ENCODE measurements around the gene TMEM271. TPM values are rescaled to one million over a fixed set of nuclear protein-coding genes. Genes with fewer than 3 reads are reported as not detected.

The TMEM271 gene
- polyA plus RNA-seq, 1 donor from 2014 or later, result 16.0 TPM

GRCh38 chr4:613126-613525 is 37.0 kb upstream of the TMEM271 start:
- H3F3A ChIP-seq (ENCODE audit: insufficient read depth, low read length, poor library complexity, severe bottlenecking), result no peaks in the 10 kb centered on the region
- no peaks in the 10 kb centered on the region for H3K9me2 ChIP-seq (ENCODE audit: insufficient read depth, low read length)
- H3K27me3 ChIP-seq (ENCODE audit: insufficient read depth, low read depth, low read length), result no peaks in the 10 kb centered on the region
- no peak overlapping the region for H3K4me3 ChIP-seq (ENCODE audit: low read length)
- no peak overlapping the region for H3K9ac ChIP-seq (ENCODE audit: low read length)
- H3K79me2 ChIP-seq (replicated peaks; ENCODE audit: insufficient read depth, low read length), result no peaks in the 10 kb centered on the region
- H3K27ac ChIP-seq (ENCODE audit: low read length), result no peak overlapping the region
- peaks cover 5% of the 10 kb centered on the region for H3K9me3 ChIP-seq (ENCODE audit: low read length)
- H3K4me2 ChIP-seq (ENCODE audit: low read length), result no peak overlapping the region
- no peak for TF ChIP-seq TAF1 (IDR thresholded peaks at IDR 0.05; ENCODE audit: low read depth)
- TF ChIP-seq EP300 (conservative IDR thresholded peaks at IDR 0.05; ENCODE audit: poor library complexity, severe bottlenecking), result no peak
- TF ChIP-seq SMC3 (conservative IDR thresholded peaks at IDR 0.05; ENCODE audit: poor library complexity), result no peak
- TF ChIP-seq MXI1 (conservative IDR thresholded peaks at IDR 0.05; ENCODE audit: poor library complexity, severe bottlenecking), result no peak
- TF ChIP-seq POLR2AphosphoS5 (IDR thresholded peaks at IDR 0.05), result no peak
- no peak for TF ChIP-seq EZH2 (IDR thresholded peaks at IDR 0.05; ENCODE audit: borderline replicate concordance, insufficient read depth, low read length, poor library complexity, severe bottlenecking)
- TF ChIP-seq REST (IDR thresholded peaks at IDR 0.05; ENCODE audit: borderline replicate concordance), result no peak
- no peaks in the 10 kb centered on the region for H3K36me3 ChIP-seq (ENCODE audit: insufficient read depth, low read length)
- no peak overlapping the region for H2AFZ ChIP-seq (ENCODE audit: low read depth, low read length)
- no peaks in the 10 kb centered on the region for H4K20me1 ChIP-seq (ENCODE audit: insufficient read depth)

- no peaks in the 10 kb centered on the region for H3K79me2 ChIP-seq (replicated peaks; ENCODE audit: insufficient read depth, low read length)
- no peak overlapping the region for H3K27ac ChIP-seq (ENCODE audit: low read length)
- H4K20me1 ChIP-seq (ENCODE audit: insufficient read depth), result no peaks in the 10 kb centered on the region
- no peaks in the 10 kb centered on the region for H3K36me3 ChIP-seq (ENCODE audit: insufficient read depth, low read length)
- no peak for TF ChIP-seq RAD21 (conservative IDR thresholded peaks at IDR 0.05)
- no peak for TF ChIP-seq SMC3 (conservative IDR thresholded peaks at IDR 0.05; ENCODE audit: poor library complexity)
- no peaks in the 10 kb centered on the region for H3K9me2 ChIP-seq (ENCODE audit: insufficient read depth, low read length)
- H2AFZ ChIP-seq (ENCODE audit: low read depth, low read length), result no peak overlapping the region
- no peak overlapping the region for H3K4me3 ChIP-seq (ENCODE audit: low read length)
- no peaks in the 10 kb centered on the region for H3K27me3 ChIP-seq (ENCODE audit: insufficient read depth, low read depth, low read length)
- H3K4me2 ChIP-seq (ENCODE audit: low read length), result no peak overlapping the region
- H3F3A ChIP-seq (ENCODE audit: insufficient read depth, low read length, poor library complexity, severe bottlenecking), result no peaks in the 10 kb centered on the region
- no peak overlapping the region for H3K9ac ChIP-seq (ENCODE audit: low read length)
- H3K9me3 ChIP-seq (ENCODE audit: low read length), result peaks cover 5% of the 10 kb centered on the region
Observed at GRCh38 chr4:612749-613125, 36.6 kb upstream of the TMEM271 start.

DNA sequence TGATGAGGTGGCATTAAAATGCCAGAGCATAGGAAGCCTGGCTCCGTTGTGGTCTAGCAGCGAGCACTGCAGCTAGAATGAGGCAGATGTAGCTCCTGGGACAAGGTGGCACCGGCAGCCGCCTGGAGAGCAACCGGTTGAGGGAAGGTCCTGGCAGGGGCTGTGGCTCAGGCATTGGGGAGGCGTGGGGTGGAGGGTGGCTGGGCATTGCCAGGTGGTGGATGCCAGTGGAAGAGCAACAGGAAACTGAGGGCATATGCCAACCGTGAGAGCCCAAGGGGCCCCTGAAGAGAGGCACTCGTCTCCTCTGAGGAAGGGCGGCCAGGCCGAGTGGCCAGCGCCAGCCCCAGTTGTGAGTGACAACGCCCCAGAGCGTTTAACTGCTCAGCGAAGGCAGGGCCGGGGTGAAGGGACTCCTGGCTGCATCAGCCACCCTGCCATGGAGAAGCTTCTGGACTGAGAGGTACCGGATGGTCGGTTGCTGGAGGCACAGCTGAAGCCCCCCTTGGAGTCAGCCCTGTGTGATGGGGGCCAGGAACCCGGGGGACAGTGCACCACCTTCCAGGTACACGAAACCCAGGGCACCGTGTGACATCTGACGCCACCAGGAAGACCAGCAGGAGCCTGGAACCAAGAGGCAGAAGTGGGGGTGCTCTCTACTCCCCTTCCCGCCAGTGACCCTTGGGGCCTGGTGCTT is 36.1 kb upstream of the TMEM271 start:
- Histone ChIP-seq H3K4me2 (ENCODE audit: low read length) (no peak overlapping the region), H3K9me2 (ENCODE audit: insufficient read depth, low read length) (no peaks in the 10 kb centered on the region), H3K27ac (ENCODE audit: low read length) (no peak overlapping the region), H4K20me1 (ENCODE audit: insufficient read depth) (no peaks in the 10 kb centered on the region), H3K79me2 (replicated peaks; ENCODE audit: insufficient read depth, low read length) (no peaks in the 10 kb centered on the region), H3F3A (ENCODE audit: insufficient read depth, low read length, poor library complexity, severe bottlenecking) (no peaks in the 10 kb centered on the region), H2AFZ (ENCODE audit: low read depth, low read length) (no peak overlapping the region), H3K9me3 (ENCODE audit: low read length) (peaks cover 5% of the 10 kb centered on the region), H3K9ac (ENCODE audit: low read length) (no peak overlapping the region), H3K27me3 (ENCODE audit: insufficient read depth, low read depth, low read length) (no peaks in the 10 kb centered on the region), H3K4me3 (ENCODE audit: low read length) (no peak overlapping the region), H3K36me3 (ENCODE audit: insufficient read depth, low read length) (no peaks in the 10 kb centered on the region)
- no peak for TF ChIP-seq SMC3 (conservative IDR thresholded peaks at IDR 0.05; ENCODE audit: poor library complexity)

Measured in neural cell (in vitro differentiated cells).